Aorta (tissue), 5 donors: Measurements from ENCODE around the gene DCK. TPM values are rescaled to one million over a fixed set of nuclear protein-coding genes. Genes with fewer than 3 reads are reported as not detected.
A peak's percentile ranks its signal among the peaks of the same experiment; 100 is the strongest.

ENCODE experiments used
- ATAC-seq: fragments of 200-7000 bp; cut with Tn5 transposase; one replicate; pipeline ENCODE4 v1.9.1; 2022; ENCODE audit warnings: moderate library complexity; ENCODE audit not compliant: low FRiP score
- DNase-seq, 2 donors: peaks; one replicate each; pipeline ENCODE4 v3.0.0-alpha.2; 2020
- H3K27ac ChIP-seq, 2 donors: one replicate each; pipeline ENCODE4 v1.5.1; 2013; ENCODE audit warnings: low read length in 2 of 2, mild to moderate bottlenecking in 2 of 2, moderate library complexity in 2 of 2, control low read depth in 1 of 2, inconsistent platforms in 1 of 2, low read depth in 1 of 2
- H3K27me3 ChIP-seq, 2 donors: one replicate each; pipeline ENCODE4 v1.6.1; 2013; ENCODE audit warnings: control low read depth in 1 of 2, low read length in 1 of 2, mild to moderate bottlenecking in 1 of 2, moderate library complexity in 1 of 2; ENCODE audit not compliant: insufficient read depth in 2 of 2, control insufficient read depth in 1 of 2
- H3K36me3 ChIP-seq, 2 donors: one replicate each; pipeline ENCODE4 v1.6.1; 2013; ENCODE audit warnings: control low read depth in 1 of 2, low read length in 1 of 2, mild to moderate bottlenecking in 1 of 2; ENCODE audit not compliant: insufficient read depth in 2 of 2, control insufficient read depth in 1 of 2
- H3K4me1 ChIP-seq, 2 donors: one replicate each; pipeline ENCODE4 v1.6.1; 2013; ENCODE audit warnings: low read length in 2 of 2, control low read depth in 1 of 2, mild to moderate bottlenecking in 1 of 2, moderate library complexity in 1 of 2; ENCODE audit not compliant: insufficient read depth in 2 of 2, control insufficient read depth in 1 of 2
- H3K4me3 ChIP-seq, 2 donors: one replicate each; pipeline ENCODE4 v1.5.1; 2013; ENCODE audit warnings: low read length in 2 of 2, control low read depth in 1 of 2, mild to moderate bottlenecking in 1 of 2
- H3K9me3 ChIP-seq: one replicate; pipeline ENCODE4 v1.6.1; 2013; ENCODE audit warnings: mild to moderate bottlenecking, low read length; ENCODE audit not compliant: control insufficient read depth
- whole genome bisulfite sequencing, 2 donors: extraction: QIAGEN DNeasy Blood & Tissue Kit; methylation state at CpG; one replicate each; pipeline ENCODE4 v1.1.7; 2013; 5-methylcytosine and 5-hydroxymethylcytosine counted together
- intact Hi-C, 2 donors: fragments of 100-400 bp; cut with DNase I; formaldehyde crosslinking; loops; one replicate each; pipeline versions ENCODE4 v1.14.2 to v1.15.0; 2022
- polyA plus RNA-seq, 2 donors: library from polyadenylated mRNA; stranded (reverse); fragments of 200-250 nt; gene quantifications; one replicate each; pipeline ENCODE4 v1.2.3, GENCODE V29; 2013
- total RNA-seq, 2 donors: library from RNA; stranded (reverse); fragmentation: NEBNext Ultra II Directional; extraction: Animal tissue kit (Norgen Biotek cat#: 25700); gene quantifications; one replicate each; pipeline ENCODE4 v1.2.1, GENCODE V29; 2021
- donor health status: healthy with polysubstance abuse.
- donor health status: Bipolar disorder and iron deficiency.
- donor health status: DM: no; HTN: no; CAD: no.
- donor health status: DM: no; HTN: no; CAD: no.
- donor health status: DM: yes; HTN: yes; CAD: no.

The DCK gene
- total and polyA plus RNA-seq, 4 donors = 7.5 to 21.0 (median 10.9) TPM

DNA sequence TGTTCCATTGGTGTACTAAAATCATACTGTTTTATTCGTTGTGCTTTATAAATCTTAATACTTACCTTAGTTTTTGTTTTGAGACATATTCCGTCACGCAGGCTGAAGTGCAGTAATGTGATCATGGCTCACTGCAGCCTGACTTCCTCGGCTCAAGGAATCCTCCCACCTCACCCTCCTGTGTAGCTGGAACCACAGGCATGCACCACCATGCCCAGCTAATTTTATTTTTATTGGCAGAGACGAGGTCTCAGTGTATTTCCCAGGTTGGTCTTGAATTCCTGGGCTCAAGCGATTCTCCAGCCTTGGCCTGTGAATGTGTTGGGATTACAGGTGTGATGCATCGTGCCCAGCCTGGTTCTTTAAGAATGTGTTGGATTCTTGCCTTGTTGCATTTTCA lies 24.4 kb upstream of the DCK start:
- 72 to 75% methylated on average over 7 of the region's 7 CpGs for WGBS, 2 donors

DNA sequence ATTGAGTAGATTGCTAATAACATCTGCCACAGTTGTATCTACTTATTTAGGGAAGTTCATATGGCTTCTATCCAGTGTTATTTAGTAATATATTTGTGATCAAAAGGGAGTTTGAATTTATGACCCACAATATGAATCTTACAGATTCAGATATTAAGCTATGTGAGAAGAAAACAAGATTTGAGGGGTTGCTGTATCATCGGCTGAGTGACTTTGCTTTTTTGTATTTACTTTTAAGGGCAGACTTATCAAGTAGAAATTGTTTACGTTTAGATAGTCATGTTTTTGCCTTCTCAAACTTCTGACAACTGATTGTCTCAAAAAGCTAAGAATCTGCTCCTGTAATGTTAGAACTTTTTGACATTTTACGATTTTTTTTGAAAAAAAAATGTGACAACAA lies 17.2 kb upstream of the DCK start:
- no peaks in the 10 kb centered on the region for H3K27me3 ChIP-seq
- no peak overlapping the region for H3K27ac ChIP-seq
- H3K9me3 ChIP-seq = no peaks in the 10 kb centered on the region
- DNase-seq = no peak
- H3K4me3 ChIP-seq = no peak overlapping the region
- intact Hi-C loops = no loop called here
- no peak for ATAC-seq
- H3K4me1 ChIP-seq = no peaks in the 10 kb centered on the region
- WGBS, 2 donors = 87 to 90% methylated on average over 3 of the region's 3 CpGs
- no peaks in the 10 kb centered on the region for H3K36me3 ChIP-seq

More for the DNA sequence above, 24.4 kb upstream of the DCK start:
- no peaks in the 10 kb centered on the region for H3K27me3 ChIP-seq
- H3K4me1 ChIP-seq = no peaks in the 10 kb centered on the region
- no peak overlapping the region for H3K4me3 ChIP-seq
- no peak overlapping the region for H3K27ac ChIP-seq
- ATAC-seq = no peak
- intact Hi-C loops = no loop called here
- H3K9me3 ChIP-seq = no peaks in the 10 kb centered on the region
- H3K36me3 ChIP-seq = no peaks in the 10 kb centered on the region
- DNase-seq = no peak

DNA sequence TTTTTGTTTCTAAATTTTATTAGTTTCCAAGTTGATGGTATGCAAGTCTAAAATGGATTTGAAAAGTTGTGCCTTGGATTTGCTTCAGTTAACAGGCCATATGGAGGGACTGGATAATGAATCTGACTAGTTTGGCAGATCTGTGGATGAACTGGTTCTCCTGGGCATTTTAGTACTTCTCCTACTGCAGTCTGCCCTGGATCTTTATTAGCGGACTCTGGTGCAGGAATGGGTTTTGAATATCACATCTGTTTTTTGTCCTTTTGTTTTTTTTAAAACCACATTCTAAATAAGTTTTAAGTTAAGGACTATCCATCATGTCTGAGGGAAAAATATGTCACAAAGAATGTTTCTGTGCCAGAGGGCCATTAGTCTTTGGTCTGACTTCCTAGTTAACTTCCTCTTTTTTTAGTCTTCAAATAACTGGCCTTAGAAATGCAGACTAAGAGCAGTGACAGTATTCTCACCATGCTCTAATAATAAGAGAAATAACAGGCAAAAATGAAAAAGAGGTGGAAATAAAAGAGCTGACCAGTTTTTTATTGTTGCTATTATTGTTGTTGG lies 13.9 kb upstream of the DCK start:
- no peak overlapping the region for H3K4me3 ChIP-seq
- no peak overlapping the region for H3K27ac ChIP-seq
- intact Hi-C loops = no loop called here
- H3K27me3 ChIP-seq = no peaks in the 10 kb centered on the region
- 88 to 89% methylated on average over 1 of the region's 1 CpG for WGBS, 2 donors
- no peaks in the 10 kb centered on the region for H3K9me3 ChIP-seq
- no peak for DNase-seq
- H3K36me3 ChIP-seq = no peaks in the 10 kb centered on the region
- no peak for ATAC-seq
- H3K4me1 ChIP-seq = no peaks in the 10 kb centered on the region

DNA sequence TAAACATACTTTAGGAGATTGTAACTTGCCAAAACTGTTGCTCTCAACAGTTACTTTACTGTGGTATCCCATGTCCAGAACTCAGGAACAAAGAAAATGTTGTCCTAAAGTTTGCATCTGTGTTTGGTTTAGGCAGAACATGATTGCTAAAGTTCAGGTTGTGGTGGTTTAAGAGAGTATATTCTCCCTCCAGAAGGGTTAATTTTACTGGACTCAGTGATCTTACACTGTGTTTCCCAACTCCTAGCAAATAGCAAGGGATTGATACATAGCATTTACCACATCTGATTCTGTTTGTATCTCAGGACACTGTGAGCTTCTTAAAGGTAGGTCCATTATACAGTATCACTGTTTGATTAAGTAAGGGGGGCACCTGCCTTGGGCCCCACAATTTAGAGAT lies 13.3 kb upstream of the DCK start:
- intact Hi-C loops = no loop called here
- Histone ChIP-seq H3K9me3 (no peaks in the 10 kb centered on the region), H3K27ac (no peak overlapping the region), H3K27me3 (no peaks in the 10 kb centered on the region), H3K4me3 (no peak overlapping the region), H3K4me1 (no peaks in the 10 kb centered on the region), H3K36me3 (no peaks in the 10 kb centered on the region)
- DNase-seq (no peak), ATAC-seq (no peak)

DNA sequence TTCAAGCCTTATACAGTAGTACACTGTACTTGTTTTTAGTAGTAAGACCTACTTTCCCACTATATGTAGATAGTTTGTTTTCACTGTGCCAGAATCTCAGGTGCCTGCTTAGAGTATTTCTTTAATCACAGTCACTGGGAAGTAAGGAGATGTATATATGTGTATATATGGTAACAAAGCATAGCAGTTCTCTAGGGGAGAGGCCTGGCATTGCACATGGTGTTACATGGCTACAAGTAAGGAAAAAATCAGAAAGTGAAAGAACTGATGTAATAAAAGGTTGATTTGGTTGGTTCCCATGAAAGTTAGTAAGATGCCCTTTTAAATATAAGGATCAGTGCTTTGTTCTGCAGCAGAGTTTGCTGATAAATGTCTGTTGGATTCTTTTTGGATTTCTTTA lies 9.3 kb upstream of the DCK start:
- Histone ChIP-seq H3K4me3 (no peak overlapping the region), H3K27me3 (no peaks in the 10 kb centered on the region), H3K9me3 (no peaks in the 10 kb centered on the region), H3K27ac (no peak overlapping the region), H3K36me3 (no peaks in the 10 kb centered on the region), H3K4me1 (no peaks in the 10 kb centered on the region)
- ATAC-seq = no peak
- intact Hi-C loops = no loop called here
- no peak for DNase-seq

DNA sequence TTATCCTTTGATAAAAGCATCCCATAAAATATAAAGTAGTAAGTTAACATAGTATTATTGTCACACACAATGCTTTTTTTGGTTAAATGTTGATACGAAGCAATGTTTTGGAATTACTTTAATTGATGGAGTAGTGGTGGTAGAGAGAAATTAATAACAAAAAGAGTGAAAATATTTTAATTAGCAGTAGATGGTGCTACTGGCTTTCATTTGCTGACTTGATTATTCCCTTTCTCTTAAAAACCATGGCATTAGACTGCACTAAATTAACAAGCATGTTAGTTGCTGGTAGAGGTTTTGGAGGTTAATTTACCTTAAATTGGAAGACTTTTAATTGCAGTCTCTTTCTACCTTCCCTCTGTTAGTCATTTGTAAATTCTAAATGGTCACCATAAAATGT lies 8.9 kb upstream of the DCK start:
- Histone ChIP-seq H3K4me1 (no peaks in the 10 kb centered on the region), H3K27me3 (no peaks in the 10 kb centered on the region), H3K4me3 (no peak overlapping the region), H3K27ac (no peak overlapping the region), H3K9me3 (no peaks in the 10 kb centered on the region), H3K36me3 (no peaks in the 10 kb centered on the region)
- DNase-seq (no peak), ATAC-seq (no peak)
- WGBS, 2 donors = 91 to 92% methylated on average over 1 of the region's 1 CpG
- intact Hi-C loops = no loop called here

DNA sequence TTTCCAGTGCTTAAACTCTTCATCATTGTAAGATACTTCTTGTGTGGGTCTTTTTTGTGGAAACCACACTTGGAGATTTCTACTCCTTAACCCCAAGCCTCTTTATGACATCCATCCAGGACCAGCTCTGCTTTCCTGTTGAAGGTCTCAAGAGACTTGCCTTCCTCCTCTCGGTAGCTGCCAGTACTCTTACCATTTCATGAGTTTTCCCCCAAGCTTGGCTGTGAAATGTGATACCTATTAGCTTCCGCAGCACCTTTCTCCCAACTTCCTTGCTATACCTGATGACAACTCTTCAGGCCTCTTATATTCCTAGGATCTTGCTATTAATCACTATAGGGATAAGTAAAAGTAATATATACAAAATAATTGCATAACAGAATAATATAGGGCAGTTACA lies 1.9 kb upstream of the DCK start:
- Histone ChIP-seq H3K36me3 (no peaks in the 10 kb centered on the region), H3K27me3 (no peaks in the 10 kb centered on the region), H3K4me3 (no peak overlapping the region), H3K4me1 (peaks cover 0 to 3% of the 10 kb centered on the region in 2 donors), H3K9me3 (no peaks in the 10 kb centered on the region), H3K27ac (no peak overlapping the region)
- WGBS, 2 donors = 87 to 88% methylated on average over 2 of the region's 2 CpGs
- DNase-seq (no peak), ATAC-seq (no peak)
- intact Hi-C loops = loop anchor here (5.0 to 10.0 kb wide), 3 partner anchors 89 to 307 kb away; partner anchors contain the start of genes MOB1B (in 2 of the 2), GRSF1 (in 1 of the 2) and UTP3 (in 1 of the 2)

DNA sequence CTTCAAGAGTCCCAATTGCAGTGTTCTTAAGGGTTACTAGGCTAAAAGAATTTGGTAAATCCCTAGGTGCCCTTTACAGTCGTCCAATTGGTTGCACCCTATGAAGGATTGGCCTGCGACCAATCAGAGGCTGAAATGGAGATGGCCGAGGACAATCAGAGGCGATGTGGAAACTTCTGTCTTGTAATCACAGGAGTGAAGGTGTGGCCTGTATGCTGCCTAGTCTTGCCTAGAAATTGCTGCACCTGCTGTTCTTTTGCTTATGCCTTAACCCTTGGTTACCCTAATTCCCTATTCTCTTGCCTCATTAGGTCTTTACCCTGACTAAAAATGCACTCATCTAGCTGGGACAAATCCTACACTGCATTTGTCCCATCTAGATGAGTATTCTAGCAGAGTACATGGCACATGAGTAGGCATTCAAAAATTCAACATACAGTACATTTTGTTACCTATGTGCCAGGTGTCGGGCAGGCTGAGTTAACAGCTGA lies 1.0 kb upstream of the DCK start:
- Histone ChIP-seq H3K27ac (peak overlapping the region in 1 of 2 donors; percentile 39), H3K36me3 (no peaks in the 10 kb centered on the region), H3K27me3 (no peaks in the 10 kb centered on the region), H3K4me1 (peaks cover 0 to 3% of the 10 kb centered on the region in 2 donors), H3K4me3 (peak overlapping the region; percentile 30 to 42), H3K9me3 (no peaks in the 10 kb centered on the region)
- ATAC-seq (no peak), DNase-seq (no peak)
- intact Hi-C loops = loop anchor here (5.0 to 10.0 kb wide), 3 partner anchors 90 to 308 kb away; partner anchors contain the start of genes MOB1B (in 2 of the 2), GRSF1 (in 1 of the 2) and UTP3 (in 1 of the 2)
- 78 to 83% methylated on average over 5 of the region's 5 CpGs for WGBS, 2 donors

DNA sequence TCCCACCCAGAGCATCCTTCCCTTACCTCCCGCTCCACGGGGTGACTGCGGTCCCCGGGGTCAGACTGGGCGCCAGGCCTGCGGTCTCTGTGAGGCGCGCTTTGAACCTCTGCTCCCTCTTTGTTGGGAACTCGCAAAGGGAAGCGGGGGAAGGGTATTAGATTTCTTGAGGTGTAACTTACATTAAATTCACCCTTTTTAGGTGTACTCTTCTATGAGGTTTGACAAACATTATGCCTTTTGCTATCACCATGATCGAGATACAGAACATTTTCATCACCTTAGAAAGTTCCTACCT lies 569 bp downstream of the DCK start:
- Histone ChIP-seq H3K27me3 (no peaks in the 10 kb centered on the region), H3K4me3 (peak overlapping the region; percentile 42 to 62), H3K4me1 (peaks cover 0 to 3% of the 10 kb centered on the region in 2 donors), H3K36me3 (no peaks in the 10 kb centered on the region), H3K9me3 (no peaks in the 10 kb centered on the region), H3K27ac (peak overlapping the region in 1 of 2 donors; percentile 60)
- DNase-seq (peak in 1 of 2 donors; percentile 53), ATAC-seq (no peak)
- intact Hi-C loops = loop anchor here (5.0 to 10.0 kb wide), 3 partner anchors 92 to 309 kb away; partner anchors contain the start of genes MOB1B (in 2 of the 2), GRSF1 (in 1 of the 2) and UTP3 (in 1 of the 2)
- WGBS, 2 donors = 1 to 3% methylated on average over 11 of the region's 11 CpGs
